ENCODE data around the gene PCK1.

PCK1 gene

DNA sequence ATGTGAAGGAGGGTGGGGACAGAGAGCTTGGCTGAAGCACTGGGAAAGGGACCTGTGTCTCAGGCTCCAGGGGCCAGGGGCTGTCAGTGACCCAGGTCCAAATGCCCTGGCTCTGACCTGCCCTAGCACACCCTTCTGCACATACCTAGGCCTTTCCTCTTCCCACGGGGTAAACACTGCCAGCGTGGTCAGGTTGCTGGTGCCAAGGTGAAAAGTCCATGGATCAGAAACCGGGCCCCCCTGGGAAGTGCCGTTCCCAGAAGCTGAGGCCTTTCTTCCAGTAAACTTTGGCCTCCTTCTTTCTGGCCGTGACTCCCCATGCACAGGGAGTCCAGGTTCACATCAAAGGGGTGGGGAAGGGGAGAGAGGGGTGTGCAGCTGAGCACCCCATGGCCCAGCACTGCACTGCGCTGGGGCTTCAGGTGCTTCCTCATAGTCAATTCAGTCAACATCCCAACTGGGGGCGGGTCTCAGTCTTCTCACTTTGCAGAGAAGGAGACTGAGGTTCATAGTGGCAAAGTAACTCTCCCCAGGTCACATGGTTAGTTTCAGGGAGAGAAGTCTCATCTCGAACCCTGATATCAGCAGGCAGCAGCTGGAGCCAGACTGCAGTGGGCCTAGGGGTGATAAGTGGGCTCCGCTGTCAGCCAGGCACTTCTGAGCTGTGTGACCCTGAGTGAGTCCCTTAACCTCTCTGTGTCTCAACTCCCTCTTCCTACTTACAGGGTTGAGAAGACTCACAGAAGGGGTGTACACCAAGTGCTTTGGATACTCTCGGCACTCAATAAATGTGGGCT, 17.0 kb downstream of the PCK1 start:
- no peak for DNase-seq

DNA sequence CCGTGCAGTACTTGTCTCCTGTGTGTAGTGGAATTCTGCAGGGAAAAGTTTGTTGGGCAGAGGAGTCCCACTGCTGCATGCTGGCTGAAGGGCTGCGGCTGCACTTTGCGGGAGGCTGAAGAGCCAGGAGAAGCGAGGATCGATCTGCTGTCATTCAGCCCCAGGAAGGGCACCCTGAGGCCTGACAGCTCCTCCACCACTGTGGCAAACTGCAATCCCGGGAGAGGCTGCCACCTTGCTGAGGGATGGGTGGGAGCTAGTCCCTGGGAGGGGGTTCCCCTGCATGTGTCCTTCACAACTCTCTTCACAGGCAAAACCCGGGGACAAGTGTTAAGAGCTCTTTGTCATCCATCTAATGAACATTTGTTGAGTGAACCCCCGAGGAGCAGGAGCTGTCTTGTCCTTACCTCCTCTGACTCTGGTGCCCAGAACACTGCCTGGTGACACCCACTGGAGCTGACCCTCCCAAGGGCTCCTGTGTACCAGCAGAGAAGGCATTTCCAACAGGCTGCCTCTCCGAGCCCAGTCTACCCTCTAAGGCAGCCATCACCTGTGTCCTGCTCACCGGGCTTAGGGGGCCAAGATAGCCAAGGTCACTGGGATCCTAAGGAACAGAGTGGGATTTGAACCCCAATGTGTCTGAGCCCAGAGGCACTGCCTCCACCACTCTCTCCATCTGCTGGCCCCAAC, 17.7 kb downstream of the PCK1 start:
- DNase-seq: no peak

DNA sequence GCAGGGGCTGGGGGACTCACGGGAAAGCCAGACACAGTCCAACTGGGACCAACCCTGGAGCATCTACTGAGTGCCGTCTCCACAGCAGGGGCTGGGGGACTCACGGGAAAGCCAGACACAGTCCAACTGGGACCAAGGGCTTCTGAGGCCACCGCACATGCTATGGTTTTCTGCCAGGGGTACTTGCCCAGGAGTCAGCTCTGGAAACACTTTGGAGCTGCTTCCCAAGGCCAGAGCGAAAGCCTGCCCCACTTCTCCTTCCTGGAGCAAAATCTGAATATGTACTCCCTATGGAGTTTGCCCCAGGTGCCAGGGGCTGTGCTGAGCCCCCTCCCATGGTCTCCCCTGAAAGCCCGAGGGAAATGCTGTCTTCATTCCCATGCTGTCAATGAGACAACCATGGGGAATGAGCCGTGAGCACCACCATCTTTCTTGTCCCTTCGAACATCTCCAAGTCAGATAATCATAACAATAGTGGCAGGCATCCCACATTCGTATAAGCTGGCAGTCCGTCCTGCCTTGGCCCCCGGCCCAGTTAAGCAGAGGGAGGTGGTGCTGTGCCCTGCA, 18.5 kb downstream of the PCK1 start:
- DNase-seq: no peak

DNA sequence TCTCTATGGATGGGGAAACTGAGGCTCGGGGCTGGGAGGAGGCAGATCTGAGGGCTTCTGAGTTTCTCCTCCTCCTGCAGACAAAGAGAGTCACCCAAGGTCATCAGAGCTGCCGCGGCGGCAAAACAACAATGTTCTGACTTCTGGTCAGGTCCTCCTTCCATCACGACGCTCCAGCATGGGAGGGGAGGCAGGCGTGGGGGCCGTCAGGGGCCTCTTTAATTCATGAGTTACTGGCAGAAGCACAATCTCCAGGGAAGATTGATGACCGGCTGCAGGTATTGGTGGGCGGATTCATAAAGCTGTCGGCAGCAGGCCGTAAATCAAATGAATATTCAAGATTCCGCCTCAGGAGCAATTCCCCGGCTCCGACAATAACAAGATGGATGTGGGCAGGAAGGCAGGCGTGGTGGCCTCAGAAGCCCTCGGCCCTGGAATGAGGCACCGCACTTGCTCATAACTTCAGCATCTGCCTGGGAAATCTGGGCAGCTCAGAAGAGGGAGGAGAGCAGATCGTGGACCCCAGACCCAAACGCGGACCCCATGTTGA, 19.1 kb downstream of the PCK1 start:
- DNase-seq: no peak

DNA sequence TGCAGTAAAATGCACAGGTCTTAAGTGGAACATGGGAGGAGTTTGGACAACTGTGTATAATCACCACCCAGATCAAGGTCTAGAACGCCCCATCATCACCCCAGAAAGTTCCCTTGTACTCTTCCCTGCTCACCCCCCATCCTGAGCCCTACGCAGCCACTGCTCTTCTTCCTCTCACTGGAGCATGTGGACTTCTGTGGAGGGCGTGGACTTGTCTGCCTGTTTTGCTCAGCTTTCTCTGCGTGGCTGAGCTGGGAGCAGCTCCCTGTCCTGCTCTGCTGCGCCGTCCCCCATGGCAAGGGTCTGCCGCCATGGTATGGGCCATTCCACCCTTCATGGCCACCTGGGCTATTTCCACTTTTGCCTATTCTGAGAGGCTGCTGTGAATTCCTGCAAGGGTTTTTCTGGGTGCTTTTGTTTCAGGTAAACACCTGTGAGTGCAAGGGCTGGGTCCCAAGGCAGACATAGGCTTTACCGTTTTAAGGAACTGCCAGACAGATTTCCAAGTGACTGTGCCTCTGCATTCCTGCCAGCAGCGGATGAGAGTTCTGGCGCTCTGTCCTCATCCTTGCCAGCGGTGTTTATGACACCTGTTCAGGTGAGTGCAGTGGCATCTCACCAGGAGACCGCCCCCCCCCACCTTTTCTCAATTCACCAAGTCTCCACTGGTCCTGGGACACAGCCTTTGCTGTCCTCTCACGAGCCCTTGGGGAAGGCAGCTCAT, 19.7 kb downstream of the PCK1 start:
- no peak for DNase-seq

DNA sequence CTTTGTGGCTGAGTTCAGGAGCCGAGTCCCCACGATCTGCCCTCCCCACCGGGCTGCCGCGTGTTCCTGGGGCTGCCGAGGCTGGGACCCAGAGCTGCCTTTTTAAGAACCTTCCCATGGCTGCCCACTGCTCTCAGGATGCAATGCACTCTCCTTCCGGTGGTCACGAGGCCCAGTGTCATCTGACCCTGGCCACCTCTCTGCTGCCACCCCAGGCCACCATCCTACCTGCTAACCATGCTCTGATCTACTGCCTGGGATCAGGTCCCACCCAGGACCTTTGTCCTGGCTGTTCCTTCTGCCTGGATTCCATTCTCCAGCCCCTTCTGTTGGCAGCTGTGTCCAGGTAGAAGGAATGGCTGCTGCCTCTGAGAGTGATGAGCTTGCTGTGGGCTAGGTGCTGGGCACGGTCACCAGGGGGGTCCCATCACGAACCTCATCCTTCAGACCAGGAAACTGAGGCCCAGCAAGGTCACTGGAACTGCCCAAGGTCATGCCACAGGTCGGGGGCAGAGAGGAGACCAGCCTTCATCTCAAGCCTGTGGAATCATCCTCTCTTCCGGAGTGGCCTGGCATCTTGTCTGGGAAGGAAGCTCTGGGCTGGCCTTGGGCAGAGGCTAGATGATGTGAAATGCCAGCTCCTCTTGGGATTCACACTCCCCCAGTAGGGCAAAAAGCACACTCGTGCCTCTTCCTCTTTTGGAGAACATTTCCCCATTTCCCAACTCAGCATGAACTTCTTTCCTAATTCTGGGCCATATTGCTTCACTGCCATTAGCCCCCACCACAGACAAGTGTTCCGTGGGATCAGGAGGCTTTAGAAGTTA, 20.5 kb downstream of the PCK1 start:
- no peak for DNase-seq

DNA sequence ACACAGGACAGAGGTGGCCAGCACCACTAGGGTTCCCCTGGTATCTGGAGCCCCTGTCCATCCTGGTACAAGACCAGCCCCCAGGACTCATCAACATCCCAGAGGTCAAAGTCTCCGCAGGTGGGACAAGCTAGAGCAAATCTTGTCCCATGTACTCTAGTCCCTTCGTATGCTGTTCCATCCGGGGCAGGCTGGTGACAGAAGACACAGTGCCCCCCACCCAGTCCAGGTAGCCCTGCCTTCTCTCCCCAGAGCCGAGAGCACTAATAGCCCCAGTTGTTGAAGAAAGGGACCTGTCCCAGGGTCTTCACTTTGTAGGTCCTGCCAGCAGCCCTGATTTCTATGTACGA, 21.1 kb downstream of the PCK1 start:
- DNase-seq: no peak

DNA sequence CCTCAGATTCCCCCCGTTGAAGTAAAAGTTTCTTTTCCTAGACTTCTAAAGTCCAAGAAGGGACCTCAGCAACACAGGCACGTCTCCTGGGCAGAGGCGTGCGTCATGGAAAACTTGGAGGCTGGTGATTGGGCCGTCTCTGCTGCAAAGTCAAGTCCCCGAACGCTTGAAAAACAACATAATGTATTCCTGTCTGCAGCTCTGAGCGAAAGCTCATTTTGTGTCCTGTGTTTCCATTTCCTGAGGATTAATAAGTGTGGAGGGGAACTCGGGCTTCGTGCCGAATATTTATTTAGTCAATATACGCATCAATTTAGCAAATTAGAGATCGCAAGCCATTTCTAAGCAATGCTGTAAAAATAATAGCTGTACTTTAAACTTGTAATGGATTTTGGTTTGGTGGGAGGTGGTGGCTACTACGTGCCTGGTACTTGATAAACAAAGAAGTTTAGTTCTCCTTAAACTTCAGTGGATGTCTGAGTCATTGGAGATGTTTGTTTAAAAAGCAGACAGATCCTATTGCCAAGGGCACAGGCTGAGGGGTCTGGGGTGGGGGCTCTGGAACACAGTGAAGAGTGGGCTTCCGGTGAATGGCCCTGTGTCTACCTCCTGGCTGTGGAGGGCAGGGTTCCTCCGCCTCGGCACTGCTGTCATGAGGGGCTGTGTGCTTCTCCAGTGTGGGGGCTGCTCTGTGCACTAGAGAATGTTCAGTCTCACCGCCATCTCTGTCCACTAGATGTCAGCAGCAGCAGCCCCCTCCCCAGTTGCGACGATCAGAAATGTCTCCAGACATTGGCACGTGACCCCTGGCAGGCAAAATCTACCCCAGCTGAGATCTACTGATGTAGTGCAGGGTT, 21.8 kb downstream of the PCK1 start:
- no peak for DNase-seq

DNA sequence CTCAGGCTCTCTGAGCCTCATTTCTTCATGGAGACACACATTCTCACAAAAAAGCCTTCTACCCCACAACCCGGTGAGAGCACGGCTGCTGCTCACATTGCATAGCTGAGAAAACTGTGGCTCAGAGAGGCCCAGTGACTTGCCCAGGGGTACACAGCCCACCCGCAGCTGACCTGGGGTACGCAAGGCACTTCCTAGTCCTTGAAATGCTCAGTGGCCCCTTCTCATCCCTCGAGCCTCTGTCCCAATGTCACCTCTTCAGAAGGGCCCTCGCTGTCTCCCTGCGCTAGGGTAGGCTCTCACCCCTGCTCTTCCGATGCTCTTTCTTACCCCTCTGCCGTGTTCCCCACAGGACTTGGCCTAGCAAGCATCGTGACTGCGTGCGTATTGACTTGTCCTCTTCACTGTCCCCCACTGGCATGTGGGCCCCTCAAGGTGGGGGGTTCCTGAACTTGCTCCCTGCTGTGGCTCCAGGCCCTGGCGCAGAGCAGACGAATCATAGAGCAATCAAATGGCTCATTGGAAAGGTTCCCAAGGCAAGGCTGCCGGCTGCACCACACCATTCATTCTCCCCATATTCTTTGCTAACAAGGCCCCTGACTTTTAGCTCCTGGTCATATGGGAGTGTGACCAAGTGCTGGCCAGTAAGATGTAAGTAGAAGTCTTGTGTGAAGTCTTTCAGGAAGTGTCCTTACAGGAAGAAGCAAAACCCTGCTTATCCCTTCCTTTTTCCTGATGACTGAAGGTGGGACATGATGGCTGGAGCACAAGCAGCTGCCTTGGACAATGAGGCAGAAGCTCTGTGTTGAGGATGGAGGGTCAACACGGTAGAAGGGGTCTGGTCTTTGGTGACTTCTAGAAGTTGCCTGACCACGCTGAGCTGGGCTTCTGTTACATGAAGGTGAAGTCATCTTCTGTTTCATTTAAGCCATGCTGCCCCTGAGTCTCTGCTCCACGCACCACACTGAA, 22.7 kb downstream of the PCK1 start:
- no peak for DNase-seq

DNA sequence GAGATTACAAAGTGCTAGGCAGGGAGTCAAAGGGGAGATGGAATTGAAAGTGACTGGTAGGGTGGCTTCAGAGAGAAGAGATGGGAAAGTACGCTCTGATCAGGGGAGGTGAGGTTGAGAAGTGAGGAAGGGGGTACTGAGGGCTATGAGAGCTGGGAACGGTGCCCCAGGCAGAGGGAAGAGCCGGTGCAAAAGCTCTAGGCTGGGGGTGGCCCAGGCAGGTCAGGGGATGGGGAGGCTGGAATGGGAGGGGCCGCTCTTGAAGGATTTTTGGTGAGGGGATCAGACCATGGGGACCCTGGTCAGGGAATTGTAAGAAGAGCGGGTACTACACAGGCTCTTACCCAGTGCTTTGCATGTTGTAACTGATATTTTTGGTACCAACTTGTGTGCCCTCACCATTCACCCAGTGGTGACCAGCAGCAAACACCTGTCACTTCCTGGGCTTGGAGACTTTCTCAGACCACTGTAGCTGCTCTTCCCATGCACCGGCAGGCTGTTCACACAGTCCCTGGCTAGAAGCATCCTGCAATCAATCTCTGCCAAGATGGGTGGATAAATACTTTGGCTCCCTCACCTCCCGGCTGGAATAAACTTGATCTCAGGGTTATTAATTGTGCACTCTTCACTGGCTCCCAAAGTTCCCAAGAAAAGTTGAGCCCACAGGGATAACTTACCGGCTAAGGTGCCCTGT, 24.0 kb downstream of the PCK1 start:
- DNase-seq: no peak

DNA sequence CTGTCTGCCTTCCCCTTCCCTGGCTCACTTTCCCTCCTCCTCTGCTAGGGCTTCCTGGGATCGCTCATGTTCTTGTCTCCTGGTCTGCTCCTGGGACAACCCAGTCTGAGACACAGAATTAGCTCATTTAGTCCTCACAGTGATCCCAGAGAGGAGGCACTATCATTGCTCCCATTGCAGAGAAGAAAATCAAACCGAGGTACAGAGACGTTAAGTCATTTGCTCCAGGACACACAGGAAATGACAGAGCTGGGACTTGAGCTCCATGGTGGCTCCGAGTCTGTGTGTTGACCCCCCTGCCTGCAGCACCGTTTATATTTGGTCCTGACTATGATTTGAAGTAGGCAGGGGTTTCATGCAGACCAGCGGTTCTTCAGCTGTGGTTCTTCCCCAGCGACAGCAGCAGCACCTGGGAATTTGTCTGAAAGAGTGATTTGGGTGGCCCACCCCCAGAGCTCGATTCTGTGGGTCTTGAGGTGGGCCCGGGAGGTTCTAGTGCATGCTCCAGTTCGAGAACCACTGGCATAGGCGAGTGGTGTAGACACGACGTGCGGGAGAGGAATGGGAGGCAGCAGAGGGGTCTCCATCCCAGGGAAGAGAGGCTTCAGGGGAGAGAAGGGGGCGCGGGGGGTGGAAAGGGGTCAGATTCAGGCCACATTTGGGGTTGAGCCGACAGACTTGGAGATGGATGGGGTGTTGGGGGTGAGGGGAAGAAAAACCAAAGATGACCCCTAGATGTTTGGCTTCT, 24.7 kb downstream of the PCK1 start:
- no peak for DNase-seq

DNA sequence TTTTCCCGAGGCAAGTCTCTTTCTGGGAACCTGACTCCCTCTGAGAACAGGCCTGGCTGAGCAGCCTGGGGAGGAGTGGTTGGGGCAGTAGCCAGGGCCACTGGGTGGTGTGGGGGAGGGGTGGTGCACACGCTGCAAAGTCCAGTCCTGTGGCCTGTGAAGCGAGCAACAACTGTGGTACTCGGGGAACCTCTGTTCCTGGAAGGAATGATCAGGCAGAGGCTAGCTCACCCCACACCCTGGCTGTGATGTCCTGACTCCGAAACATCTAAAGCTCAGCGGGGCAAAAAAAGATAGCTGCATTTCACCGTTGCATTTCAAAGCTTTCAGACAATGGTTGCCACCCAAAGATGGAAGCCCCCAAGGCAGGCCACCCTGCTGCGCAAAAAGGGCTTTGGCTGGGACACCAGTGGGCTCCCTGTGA, 25.5 kb downstream of the PCK1 start:
- DNase-seq: no peak

DNA sequence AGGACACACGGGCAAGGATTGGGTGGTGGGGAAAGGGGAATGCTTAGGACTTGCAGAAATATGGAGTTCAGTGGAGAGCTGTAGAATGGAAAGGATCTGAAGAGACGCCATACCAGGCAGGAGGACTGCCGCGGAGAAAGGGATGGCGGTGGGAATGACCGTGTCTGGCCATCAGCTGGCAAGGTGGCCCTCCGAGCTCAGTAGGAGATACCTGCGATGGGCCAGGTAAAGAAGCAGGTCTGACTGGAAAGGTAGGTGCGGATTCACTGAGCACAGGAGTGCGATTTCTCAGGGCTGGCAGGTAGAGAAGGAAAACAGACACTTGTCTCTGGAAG, 26.0 kb downstream of the PCK1 start:
- no peak for DNase-seq

DNA sequence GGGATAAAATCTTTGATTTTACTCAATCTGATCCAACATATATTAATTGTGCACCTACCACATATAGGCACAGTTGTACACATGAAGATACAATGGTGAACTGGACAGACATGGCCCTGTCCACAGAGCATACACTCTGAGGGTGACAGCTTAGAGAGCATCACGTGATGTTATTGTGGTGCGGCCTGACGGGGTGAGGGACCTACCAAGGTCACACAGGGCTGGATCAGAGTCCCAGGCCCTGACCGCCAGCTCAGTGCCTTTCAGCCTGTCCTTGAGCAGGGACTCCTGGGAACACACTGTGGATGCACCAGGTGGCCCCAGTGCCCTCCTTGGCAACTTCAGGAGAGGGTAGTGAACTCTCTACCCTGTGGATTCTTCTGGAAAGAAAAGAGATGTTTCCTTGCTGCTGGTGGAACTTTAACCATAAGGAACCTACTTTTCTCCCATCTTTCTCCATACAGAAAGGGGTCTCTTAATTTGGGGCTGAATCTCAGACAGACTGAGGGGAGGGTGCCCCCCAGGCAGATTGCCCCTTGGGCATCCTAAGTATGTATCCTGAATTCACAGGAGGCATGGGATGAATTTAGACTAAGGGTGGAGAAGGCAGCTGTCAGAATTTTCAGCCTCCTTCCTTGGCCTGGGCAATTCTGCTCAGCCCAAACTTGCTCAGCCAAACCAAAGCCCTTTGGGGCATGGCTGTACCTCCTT, 26.5 kb downstream of the PCK1 start:
- no peak for DNase-seq

DNA sequence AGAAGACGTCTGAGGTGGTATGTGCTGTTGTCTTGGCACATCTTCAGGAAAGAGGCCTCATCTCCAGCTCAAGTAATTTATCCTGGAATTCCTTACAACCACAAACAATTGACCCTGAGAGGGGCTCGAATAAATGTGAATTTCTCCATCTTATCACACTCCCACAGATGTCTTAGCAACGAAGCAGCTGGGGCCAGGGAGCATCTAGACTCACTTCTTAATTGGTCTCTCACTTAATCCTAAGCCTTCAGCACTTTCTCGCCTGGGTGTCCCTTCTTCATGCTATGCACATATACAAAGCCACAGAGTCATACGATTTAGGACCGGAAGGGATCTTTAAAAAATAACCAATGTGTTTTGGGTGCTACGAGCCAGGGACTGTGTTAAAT, 27.1 kb downstream of the PCK1 start:
- DNase-seq: no peak

DNA sequence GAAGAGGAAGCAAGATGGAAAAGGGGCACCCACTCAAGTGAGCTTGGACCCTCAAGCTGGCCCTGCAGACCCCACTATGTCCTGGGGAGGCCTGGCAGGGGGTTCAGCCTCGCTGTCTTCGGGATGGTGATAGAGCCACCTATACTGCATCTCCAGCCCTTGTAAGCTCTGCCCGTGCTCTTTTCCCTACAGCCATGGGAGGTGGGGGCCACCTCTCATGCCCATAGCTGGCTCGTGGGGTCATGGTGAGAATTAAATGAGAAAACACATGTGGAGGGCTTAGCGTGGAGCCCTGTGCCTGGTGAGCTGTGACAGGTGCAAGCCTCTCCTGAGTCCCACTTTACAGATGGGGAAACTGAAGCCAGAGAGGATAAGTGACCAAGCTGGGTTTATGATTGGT, 27.7 kb downstream of the PCK1 start:
- DNase-seq: no peak

DNA sequence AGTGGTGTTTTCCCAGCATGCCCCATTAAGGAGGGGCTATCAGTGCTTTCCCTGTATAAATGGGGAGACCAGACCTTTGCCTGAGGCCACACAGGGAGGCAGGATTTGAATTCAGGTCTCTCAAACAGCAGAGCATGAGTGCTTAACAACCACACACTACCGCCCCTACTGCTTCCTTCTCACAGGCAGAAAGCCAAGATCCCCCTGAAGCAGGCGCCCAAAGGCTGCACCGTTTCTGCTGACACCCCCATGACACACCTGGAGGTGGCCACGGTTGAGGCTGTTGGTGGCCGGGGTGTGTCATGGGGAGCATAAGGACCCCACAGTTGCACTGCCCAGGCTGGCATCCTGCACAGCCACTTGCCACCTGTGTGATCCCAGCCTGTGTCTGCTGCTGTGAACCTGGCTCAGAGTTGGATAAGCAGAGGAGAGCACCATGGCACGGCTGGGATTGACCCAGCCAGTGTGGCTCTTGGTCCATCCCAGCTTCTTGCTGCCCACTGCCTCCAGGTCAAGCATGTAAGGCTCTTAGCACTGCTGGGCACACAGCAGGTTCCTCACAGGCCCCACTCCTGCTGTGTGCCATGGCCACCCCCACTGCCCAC, 28.3 kb downstream of the PCK1 start:
- DNase-seq: no peak

Measured in RPMI8226 (cell line).